ENCODE data around the gene LRRC23.

- TF ChIP-seq CTCF (optimal IDR thresholded peaks at IDR 0.05 in 1 of 3, IDR thresholded peaks at IDR 0.05 in 1 of 3, conservative IDR thresholded peaks at IDR 0.05 in 1 of 3; ENCODE audit: extremely low read depth in 1 of 3, insufficient read depth in 2 of 3, low read length in 3 of 3) (no peak), EZH2 (IDR thresholded peaks at IDR 0.05; ENCODE audit: low read length) (no peak)
These were observed 38.3 kb upstream of the LRRC23 start for GRCh38 chr12:6866163-6866919.
